Activated CD8-positive, alpha-beta memory T cell treated with anti-CD3 and anti-CD28 coated beads for 48 hours (primary cell): ENCODE data around the gene MTA3.
"Not testable (repeated sequence)": the region's sequence is repeated elsewhere in the genome, so short reads cannot be mapped to it uniquely, and the experiment has no call there.

Experiments
- DNase-seq, 3 experiments: peaks; one replicate each; pipeline ENCODE4 v3.0.0-alpha.2; 2020; ENCODE audit warnings: low read depth in 2 of 3, low spot score in 2 of 3

The MTA3 gene

DNA sequence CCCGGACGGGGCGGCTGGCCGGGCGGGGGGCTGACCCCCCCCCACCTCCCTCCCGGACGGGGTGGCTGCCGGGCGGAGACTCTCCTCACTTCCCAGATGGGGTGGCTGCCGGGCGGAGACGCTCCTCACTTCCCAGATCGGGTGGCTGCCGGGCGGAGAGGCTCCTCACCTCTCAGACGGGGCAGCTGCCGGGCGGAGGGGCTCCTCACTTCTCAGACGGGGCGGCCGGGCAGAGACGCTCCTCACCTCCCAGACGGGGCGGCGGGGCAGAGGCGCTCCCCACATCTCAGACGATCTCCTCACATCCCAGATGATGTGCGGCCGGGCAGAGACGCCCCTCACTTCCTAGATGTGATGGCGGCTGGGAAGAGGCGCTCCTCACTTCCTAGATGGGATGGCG, 37.7 kb downstream of the MTA3 start:
- DNase-seq = not testable (repeated sequence)

- DNase-seq = no peak
These were observed 38.7 kb downstream of the MTA3 start for GRCh38 chr2:42607101-42607637.

GRCh38 chr2:42613281-42614064, 45.0 kb downstream of the MTA3 start:
- DNase-seq = no peak

GRCh38 chr2:42614838-42615237, 46.4 kb downstream of the MTA3 start:
- no peak for DNase-seq

DNA sequence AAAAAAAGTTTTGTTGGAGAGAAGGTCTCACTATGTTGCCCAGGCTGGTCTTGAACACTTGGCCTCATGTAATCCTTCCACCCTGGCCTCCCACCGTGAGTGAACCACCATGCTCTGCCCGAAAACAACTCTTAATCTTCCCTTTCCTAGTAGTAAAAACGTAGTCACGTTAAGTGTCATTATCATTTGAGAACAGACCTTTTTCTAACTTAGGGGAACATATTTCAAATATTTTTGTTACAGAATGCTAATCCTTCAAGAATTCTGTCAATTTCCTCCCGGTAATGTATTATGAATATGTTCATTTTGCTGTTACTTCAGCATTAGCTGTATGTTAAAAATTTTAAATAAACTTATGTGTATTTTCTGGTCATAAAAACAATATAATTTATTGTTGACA, 49.7 kb downstream of the MTA3 start:
- DNase-seq = no peak

DNA sequence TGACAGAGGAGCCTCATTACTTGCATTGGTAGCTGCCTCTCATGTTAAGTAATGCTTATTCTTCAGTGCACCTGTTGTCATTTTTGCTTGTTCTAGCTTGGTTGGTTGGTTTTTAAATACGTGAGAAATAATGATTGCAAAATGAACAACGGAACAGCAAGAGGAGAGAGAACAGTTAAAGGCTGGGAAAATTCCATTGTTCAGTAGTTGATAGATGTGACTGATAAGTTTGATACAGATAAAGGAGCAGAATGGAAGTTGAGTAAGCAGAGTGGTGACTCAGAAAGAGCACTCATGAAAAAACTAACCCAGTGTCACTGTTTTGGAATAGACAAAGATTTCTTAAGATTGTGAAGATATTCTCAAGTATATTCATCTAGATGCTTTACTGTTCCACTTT, 50.5 kb downstream of the MTA3 start:
- DNase-seq = no peak

DNA sequence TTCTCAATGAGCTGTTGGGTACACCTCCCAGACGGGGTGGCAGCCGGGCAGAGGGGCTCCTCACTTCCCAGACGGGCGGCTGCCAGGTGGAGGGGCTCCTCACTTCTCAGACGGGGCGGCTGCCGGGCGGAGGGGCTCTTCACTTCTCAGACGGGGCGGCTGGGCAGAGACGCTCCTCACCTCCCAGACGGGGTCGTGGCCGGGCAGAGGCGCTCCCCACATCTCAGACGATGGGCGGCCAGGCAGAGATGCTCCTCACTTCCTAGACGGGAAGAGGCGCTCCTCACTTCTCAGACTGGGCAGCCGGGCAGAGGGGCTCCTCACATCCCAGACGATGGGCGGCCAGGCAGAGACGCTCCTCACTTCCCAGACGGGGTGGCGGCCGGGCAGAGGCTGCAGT, 53.2 kb downstream of the MTA3 start:
- DNase-seq = not testable (repeated sequence)

DNA sequence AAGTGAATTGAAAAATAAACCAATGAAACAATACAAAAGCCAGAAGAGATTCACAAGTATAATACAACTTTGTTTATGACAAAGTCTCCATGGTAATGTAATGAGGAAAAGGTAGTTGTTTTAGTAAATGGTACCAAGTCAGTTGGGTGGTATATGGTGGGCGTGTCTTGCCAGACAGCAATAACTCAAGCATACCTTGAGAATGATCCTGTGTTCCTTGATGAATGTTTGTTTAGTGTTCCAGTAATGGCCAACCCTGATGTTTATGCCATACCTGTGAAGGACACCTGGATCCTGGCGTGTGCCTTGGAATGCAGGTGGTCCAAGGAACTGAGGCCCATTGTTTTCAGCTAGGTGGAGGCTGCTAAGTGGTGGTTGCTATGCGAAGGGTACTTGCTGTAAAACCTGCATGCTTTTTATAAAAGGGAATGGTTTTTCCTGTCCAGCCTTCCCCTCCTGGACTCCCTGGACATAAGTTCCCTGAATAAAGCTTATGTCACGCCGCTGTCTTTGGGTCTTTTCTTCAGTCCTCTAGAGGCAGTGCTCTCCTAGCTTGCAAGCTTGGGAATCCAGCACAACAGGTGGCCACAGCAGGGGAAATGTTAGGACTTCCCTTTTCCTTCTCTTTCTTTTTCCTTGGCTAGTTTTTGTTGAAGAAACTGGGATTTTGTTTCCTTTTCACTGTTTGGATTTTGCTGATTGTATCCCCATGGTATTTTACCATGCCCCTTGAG, 54.7 kb downstream of the MTA3 start:
- no peak for DNase-seq

DNA sequence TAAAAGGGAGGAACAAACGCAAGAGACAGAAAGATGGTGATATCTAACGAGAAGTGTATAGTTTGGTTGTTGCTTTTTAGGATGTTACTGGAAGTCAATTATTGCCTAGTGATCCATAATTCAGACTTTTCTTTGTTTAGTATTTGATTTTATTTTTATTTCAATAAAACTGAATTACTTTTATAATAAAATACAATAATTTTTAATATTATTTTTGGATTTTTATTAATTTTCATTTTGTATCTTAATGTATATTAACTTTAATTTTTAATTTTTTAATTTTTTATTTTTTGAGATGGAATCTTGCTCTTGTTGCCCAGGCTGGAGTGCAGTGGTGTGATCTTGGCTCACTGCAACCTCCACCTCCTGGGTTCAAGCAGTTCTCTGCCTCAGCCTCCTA, 55.6 kb downstream of the MTA3 start:
- no peak for DNase-seq

DNA sequence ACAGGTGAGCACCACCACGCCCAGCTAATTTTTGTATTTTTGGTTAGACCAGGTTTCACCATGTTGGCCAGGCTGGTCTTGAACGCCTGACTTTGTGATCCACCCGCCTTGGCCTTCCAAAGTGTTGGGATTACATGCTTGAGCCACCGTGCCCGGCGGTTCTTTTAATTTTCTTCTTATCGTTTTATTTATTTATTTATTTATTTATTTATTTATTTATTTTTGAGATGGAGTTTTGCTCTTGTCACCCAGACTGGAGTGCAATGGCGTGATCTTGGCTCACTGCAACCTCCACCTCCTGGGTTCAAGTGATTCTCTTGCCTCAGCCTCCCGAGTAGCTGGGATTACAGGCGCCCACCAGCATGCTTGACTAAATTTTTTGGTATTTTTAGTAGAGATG, 59.6 kb downstream of the MTA3 start:
- DNase-seq = not testable (repeated sequence)

DNA sequence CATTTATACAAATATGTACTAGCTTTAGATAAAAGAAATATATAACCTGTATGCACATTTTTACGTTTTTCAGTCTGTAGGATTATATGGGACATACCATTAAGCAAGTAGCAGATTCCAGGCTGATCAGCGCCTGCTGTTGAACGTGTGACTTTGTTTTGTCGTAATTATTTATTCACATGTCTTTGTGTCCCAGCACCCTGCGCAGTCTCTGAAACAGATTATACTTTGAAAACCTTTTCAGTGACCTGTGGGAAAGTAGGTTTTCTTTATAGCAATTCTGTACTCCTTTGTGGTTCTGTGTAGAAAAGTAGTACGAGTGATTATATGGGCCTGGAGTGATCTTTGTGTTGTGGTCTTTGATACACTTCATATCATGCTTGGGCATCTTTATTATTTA, 68.5 kb downstream of the MTA3 start:
- no peak for DNase-seq

- no peak for DNase-seq
These were observed 69.8 kb downstream of the MTA3 start for GRCh38 chr2:42638080-42638784.

- DNase-seq = no peak
These were observed 71.1 kb downstream of the MTA3 start for GRCh38 chr2:42639340-42640077.

GRCh38 chr2:42640261-42640660, 71.8 kb downstream of the MTA3 start:
- DNase-seq = no peak

DNA sequence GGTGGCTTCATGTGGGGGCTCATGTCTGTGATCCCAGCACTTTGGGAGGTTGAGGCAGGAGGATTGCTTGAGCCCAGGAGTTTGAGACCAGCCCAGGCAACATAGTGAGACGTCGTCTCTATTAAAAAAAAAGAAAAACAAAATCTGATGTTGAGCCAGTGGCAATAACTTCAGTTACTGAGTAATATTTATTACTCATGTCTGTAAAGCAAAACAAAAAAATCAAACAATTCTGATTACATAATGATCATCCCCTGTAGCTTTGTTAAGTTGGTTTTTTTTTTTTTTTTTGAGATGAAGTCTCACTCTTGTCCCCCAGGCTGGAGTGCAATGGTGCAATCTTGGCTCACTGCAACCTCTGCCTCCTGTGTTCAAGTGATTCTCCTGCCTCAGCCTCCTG, 73.9 kb downstream of the MTA3 start:
- DNase-seq = not testable (repeated sequence)

DNA sequence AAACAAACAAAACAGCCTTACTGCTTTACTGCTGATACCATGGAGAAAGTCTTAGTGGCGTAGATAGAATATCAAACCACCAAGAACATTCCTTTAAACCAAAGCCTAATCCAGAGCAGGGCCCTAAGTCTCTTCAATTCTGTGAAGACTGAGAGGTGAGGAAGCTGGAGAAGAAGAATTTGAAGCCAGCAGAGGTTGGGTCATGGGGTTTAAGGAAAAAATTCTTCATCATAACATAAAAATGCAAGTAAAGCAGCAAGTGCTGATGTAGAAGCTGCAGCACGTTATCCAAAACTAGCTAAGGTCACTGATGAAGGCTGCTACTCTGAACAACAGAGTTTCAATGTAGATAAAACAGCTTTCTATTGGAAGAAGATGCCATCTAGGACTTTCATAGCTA, 77.1 kb downstream of the MTA3 start:
- no peak for DNase-seq

DNA sequence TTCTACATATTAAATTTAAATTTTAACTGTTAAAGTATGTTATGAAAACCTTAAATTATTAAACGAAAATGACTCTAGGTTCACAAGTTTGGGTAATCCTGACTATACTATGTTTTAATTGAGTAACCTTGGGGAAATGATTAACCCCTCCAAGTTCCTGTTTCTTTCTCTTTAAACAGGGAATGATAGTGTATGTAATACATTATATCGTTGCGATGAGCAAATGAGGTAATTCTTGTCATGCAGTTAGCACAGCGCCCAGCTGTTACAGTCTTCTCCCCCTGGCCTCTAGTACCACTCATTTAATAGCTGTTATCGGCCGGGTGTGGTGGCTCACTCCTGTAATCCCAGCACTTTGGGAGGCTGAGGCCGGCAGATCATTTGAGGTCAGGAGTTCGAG, 80.4 kb downstream of the MTA3 start:
- DNase-seq = no peak

DNA sequence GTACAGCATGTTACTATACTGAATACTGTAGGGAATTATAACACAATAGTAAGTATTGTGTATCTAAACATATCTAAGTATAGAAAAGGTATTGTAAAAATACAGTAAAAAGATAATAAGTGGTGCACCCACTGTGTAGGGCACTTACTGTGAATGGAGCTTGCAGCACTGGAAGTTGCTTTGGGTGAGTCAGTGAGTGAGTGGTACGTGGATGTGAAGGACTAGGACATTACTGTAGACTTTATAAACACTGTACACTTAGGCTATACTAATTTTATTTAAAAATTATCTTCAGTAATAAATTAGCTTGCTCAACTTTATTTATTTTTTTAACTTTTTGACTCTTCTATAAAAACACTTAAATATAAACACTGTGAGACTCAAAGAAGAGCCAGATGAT, 82.6 kb downstream of the MTA3 start:
- DNase-seq = no peak

DNA sequence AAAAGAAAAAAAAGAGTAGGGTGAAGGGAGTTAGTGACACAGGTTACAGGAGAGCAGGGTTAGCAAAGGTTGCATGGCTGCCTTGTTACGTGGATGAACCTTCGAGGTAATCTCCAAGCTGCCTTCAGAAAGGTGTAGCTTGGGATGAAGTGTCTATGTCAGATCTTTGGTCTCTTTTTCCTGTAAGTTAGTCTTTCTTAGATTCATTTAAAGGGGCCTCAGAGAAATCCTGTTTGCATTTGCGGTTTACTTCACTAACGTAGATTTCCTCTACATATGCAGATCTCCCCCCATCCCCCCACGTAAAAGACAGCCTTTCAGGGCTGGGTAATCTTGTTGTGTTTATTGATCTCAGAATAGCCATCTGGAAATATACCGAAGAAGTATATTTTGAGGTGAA, 83.7 kb downstream of the MTA3 start:
- DNase-seq = no peak

GRCh38 chr2:42653039-42653438, 84.6 kb downstream of the MTA3 start:
- DNase-seq = no peak

GRCh38 chr2:42653908-42654445, 85.5 kb downstream of the MTA3 start:
- no peak for DNase-seq
